ENCODE results near the gene PIGH.
A peak's percentile ranks its signal among the peaks of the same experiment; 100 is the strongest.

The PIGH gene

DNA sequence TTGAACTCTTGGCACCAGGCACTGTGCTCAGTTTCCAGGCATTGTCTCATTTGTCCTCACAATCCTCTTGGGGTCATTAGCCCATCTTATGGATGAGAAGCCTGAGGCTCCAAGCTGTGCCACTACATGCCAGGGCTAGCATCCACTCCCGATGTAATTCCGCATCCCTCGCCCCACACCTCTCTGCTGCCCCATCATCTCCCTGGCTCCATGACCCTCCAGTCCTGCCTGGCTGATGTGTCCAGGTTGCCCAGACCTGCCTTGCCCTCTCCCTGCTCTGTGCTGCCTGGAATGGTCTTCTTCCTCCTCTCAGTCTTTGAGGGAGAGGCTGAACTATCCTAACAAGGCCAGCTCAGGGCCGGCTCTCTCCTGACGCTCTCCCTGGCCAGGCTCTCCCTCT lies 27.5 kb downstream of the PIGH start:
- FAIRE-seq = no peak
- no peak for TF ChIP-seq POLR2A (IDR thresholded peaks at IDR 0.05; ENCODE audit: low read depth, low read length)

DNA sequence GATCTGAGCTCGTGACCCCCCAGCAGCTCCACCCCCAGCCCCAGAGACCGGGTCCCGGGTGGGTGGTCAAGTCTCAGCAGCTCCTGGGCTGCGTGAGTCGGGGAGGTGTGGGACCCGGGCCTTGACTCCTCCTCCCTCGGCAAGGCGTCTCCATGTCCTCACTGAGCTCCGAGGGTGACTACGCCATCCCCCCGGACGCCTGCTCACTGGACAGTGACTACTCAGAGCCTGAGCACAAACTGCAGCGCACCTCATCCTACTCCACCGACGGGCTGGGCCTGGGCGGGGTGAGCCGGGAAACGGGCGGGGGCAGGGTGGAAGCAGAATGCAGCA lies 28.1 kb downstream of the PIGH start:
- DNase-seq (ENCODE audit: insufficient read length) = no peak
- no peak for FAIRE-seq
- TF ChIP-seq POLR2AphosphoS5 (IDR thresholded peaks at IDR 0.05; ENCODE audit: low read depth, low read length) (no peak), TAF1 (IDR thresholded peaks at IDR 0.05; ENCODE audit: borderline replicate concordance, low read depth, low read length) (no peak), POLR2A (IDR thresholded peaks at IDR 0.05; ENCODE audit: low read depth, low read length) (no peak)

More for the DNA sequence above, 27.5 kb downstream of the PIGH start:
- DNase-seq (ENCODE audit: insufficient read length) = no peak

DNA sequence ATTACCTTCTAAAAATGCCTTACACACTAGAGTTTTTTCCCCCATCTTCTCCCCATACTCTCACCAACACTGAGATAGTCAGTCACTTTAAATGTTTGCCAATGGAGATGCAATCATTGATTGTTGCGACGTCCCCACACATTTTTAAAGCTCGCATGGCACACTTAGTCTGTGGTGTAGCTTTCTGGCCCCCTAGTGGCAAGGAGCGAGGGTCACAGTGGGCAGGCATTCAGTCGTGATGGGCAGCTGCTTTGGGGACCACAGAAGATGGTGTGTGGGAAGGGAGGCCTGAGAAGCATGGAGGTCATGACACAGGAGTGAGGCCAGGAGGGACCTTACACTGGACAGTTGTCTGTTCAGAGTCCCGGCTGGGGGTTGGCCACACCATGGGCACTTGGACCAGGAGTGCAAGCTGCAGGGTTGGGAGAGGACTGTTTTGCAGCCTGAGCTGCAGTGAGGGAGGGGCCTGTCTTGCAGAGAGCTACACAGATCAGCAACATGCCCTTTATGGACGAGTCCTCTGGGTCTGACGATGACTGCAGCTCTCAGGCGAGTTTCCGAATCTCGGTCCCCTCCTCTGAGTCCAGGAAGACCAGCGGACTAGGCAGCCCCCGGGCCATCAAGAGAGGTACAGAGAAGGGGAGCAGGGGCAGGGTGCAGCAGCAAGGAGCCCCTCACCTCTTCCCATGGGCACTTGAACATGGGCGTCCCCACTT lies 28.6 kb downstream of the PIGH start:
- FAIRE-seq (peak; percentile 91), DNase-seq (ENCODE audit: insufficient read length) (peak; percentile 62)
- no peak for TF ChIP-seq POLR2A (IDR thresholded peaks at IDR 0.05; ENCODE audit: low read depth, low read length)
- no peak for TF ChIP-seq TAF1 (IDR thresholded peaks at IDR 0.05; ENCODE audit: borderline replicate concordance, low read depth, low read length)
- no peak for TF ChIP-seq POLR2AphosphoS5 (IDR thresholded peaks at IDR 0.05; ENCODE audit: low read depth, low read length)

DNA sequence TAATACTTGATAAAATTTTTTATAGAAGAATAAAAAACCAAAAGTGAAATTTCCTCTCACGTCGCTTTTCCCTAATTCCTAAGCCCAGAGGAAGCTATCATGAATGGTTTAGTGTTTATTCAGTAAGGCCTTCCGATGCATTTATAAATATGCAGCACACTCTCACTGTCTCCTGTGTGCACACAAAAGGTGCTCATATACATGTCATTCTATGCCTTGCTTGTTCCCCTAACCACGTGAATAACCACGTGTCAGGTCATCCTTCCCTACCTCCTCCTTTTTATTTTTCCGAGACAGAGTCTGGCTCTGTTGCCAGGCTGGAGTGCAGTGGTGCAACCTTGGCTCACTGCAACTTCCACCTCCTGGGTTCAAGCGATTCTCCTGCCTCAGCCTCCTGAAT lies 29.6 kb downstream of the PIGH start:
- no peak for TF ChIP-seq TAF1 (IDR thresholded peaks at IDR 0.05; ENCODE audit: borderline replicate concordance, low read depth, low read length)
- no peak for TF ChIP-seq POLR2AphosphoS5 (IDR thresholded peaks at IDR 0.05; ENCODE audit: low read depth, low read length)
- TF ChIP-seq POLR2A (IDR thresholded peaks at IDR 0.05; ENCODE audit: low read depth, low read length) = no peak
- FAIRE-seq (no peak), DNase-seq (ENCODE audit: insufficient read length) (no peak)

DNA sequence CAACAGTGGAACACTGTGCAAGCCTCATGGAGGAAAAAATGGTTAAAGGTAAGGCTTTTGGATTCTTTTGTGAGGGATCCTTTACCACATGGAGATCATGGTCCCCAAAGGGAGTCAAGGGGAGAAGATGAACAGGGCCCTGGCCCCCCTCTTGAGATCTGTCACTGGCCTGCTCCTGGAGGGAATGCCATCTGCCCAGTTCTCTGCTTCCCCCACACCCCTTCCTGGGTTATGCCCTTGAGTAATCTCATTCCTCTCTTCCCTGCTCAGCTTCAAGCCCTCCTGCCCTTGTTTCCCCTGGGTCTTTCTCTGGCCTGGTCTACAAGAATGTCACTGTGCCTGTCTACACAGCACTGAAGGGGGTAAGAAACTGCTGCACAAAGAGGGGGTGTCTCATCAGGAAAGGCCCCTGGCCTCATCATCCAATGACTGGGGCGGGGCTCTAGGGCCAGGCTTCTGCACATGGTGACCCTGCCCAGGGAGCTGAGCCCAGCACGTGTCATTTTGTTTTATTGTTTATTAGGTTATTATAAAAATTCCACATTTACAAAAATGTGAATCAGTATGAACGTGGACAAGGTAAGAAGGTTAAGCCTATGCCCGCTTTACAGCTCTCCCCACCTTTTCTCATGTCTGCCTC lies 30.3 kb downstream of the PIGH start:
- TF ChIP-seq TAF1 (IDR thresholded peaks at IDR 0.05; ENCODE audit: borderline replicate concordance, low read depth, low read length) = no peak
- no peak for TF ChIP-seq POLR2A (IDR thresholded peaks at IDR 0.05; ENCODE audit: low read depth, low read length)
- TF ChIP-seq POLR2AphosphoS5 (IDR thresholded peaks at IDR 0.05; ENCODE audit: low read depth, low read length) = no peak
- DNase-seq (ENCODE audit: insufficient read length) = no peak
- no peak for FAIRE-seq

DNA sequence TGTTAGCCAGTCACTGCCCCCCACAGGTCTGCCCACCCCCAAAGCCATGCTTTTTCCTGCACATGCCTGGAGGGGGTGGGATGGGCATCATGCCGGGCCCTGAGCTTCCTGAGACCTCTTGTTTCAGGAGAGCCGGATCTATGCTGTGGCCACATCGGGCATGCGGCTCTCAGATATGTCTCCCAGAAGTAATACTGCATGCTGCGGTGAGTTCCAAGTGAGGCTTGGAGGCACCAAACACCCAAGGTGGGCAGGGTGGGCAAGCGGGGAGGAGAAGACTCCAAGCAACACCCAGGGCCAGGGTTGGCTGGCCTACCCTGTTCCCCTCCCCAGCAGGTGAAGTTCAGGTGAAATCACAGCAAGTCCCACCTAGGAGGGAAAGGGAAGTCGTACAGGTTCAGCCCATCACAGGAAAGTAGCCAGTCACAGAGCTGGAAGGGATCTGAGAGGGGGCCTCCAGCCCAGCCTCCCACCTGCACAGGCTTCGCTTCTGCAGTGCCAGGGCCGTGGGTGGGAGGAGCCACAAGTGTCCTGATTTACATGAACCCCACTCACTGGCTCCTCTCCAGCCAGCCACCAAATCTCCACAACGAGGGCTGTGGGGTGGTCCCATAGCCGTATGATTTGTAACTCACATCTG lies 30.9 kb downstream of the PIGH start:
- FAIRE-seq (no peak), DNase-seq (ENCODE audit: insufficient read length) (no peak)
- TF ChIP-seq POLR2A (IDR thresholded peaks at IDR 0.05; ENCODE audit: low read depth, low read length) = no peak
- TF ChIP-seq POLR2AphosphoS5 (IDR thresholded peaks at IDR 0.05; ENCODE audit: low read depth, low read length) = no peak
- TF ChIP-seq TAF1 (IDR thresholded peaks at IDR 0.05; ENCODE audit: borderline replicate concordance, low read depth, low read length) = no peak

DNA sequence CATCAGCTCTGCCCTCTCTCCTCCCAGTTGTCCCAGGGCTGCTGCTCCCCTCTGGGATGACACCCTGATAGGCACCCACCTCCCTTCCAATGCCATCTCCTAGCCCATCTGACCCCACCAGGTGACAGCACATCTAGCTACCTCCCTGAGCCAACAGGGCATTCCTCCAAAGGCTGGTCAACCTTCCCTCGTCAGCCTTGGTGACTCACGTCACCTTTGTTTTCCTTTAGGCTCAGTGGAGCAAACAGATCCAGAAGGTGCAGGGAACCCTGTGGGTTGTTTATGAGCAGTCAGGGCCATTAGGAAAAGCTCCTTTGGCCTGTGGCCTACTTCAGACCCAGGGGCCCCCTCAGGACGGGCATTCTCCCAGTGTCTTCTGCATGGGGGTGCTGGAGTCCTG lies 32.4 kb downstream of the PIGH start:
- DNase-seq (ENCODE audit: insufficient read length) = no peak
- no peak for FAIRE-seq
- TF ChIP-seq TAF1 (IDR thresholded peaks at IDR 0.05; ENCODE audit: borderline replicate concordance, low read depth, low read length) = no peak
- no peak for TF ChIP-seq POLR2A (IDR thresholded peaks at IDR 0.05; ENCODE audit: low read depth, low read length)
- TF ChIP-seq POLR2AphosphoS5 (IDR thresholded peaks at IDR 0.05; ENCODE audit: low read depth, low read length) = no peak

DNA sequence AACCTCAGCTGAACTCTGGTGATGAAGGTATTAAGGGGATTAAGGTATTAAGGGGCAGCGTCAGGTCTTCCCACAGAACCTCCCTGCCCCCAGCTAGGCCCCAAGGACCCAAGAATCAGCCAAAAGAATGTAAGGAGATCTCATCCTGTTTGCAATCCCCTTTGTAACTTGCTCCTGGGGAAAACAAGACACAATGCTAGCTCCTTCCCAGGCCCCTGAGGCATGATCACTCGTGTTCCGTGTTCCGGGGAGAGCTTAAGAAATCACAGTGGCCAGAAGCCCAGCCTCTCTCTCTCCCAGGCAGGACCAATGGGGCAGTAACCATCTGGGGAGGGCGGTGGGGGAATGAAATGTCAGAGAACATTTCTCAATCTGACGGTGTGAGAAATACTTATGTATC lies 33.2 kb downstream of the PIGH start:
- DNase-seq (ENCODE audit: insufficient read length) (no peak), FAIRE-seq (no peak)
- TF ChIP-seq TAF1 (IDR thresholded peaks at IDR 0.05; ENCODE audit: borderline replicate concordance, low read depth, low read length) (no peak), POLR2A (IDR thresholded peaks at IDR 0.05; ENCODE audit: low read depth, low read length) (no peak), POLR2AphosphoS5 (IDR thresholded peaks at IDR 0.05; ENCODE audit: low read depth, low read length) (no peak)

DNA sequence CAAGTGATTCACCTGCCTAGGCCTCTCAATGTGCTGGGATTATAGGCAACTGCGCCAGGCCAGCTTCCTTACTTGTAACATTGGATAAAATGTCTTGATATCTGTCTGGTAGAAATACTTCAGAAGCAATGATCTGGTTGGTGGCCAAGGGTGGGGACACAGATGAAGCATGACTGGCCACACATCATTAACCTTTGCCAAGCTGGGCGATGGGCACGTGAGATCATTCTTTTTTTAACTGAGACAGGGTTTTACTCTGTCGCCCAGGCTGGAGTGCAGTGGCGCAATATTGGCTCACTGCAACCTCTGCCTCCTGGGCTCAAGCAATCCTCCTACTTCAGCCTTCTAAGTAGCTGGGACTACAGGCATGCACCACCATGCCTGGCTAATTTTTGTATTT lies 35.8 kb downstream of the PIGH start:
- FAIRE-seq = no peak
- TF ChIP-seq POLR2A (IDR thresholded peaks at IDR 0.05; ENCODE audit: low read depth, low read length) (no peak), POLR2AphosphoS5 (IDR thresholded peaks at IDR 0.05; ENCODE audit: low read depth, low read length) (no peak), TAF1 (IDR thresholded peaks at IDR 0.05; ENCODE audit: borderline replicate concordance, low read depth, low read length) (no peak)
- no peak for DNase-seq (ENCODE audit: insufficient read length)

DNA sequence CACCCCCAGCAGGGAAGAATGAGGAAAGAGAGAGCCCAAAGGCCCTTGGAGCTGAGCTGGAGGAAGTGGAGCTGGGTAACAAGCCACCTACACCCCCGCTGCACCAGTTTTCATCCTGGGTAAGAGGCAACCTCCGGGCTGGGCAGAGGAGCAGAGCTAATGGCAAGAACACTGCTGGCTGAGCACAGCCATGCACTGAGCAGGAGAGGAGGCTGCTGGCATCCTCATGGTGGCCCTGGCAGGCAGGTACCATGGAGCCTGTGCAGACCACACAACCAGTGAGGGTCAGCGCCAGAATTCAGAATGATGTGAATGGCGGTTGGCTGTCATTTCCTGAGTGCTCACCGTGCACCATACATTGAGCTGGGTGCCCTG lies 37.3 kb downstream of the PIGH start:
- no peak for TF ChIP-seq POLR2A (IDR thresholded peaks at IDR 0.05; ENCODE audit: low read depth, low read length)
- TF ChIP-seq TAF1 (IDR thresholded peaks at IDR 0.05; ENCODE audit: borderline replicate concordance, low read depth, low read length) = no peak
- TF ChIP-seq POLR2AphosphoS5 (IDR thresholded peaks at IDR 0.05; ENCODE audit: low read depth, low read length) = no peak
- no peak for DNase-seq (ENCODE audit: insufficient read length)
- FAIRE-seq = no peak

DNA sequence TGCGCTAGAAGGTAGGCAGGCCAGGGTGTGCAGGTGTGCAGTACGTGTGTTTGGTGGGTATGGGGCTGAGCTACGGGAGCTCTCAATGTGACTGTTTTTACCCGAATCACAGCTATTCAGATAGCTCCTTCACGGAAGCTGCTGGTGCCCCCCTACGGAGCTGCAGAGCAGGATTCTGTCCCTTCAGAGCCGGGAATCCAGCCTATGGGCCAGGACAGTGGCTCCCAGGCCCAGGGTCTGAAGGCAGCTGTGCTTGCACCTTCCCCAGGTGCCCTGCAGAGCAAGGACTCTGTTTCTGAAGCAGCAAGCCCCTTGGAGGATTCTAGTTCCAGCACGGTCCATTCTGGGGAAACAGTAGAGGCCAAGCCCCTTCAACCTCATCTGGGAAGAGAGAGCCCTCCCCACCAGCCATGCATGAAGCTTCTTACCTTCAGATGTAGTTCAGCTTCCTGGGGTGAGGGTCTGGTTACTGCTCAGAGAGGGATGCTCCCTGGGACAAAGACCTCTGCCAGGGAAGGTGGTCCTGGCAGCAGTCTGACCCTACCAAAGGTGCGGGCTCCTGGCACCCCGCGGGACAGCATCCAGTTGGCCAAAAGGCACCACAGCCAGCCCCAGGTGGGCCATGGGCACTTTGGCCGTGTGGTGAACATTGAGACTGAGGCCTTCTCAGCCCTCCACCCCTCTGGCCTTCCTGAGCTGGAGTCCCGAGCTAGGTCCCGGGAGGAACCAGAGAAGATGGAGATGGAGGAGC lies 37.9 kb downstream of the PIGH start:
- FAIRE-seq = no peak
- DNase-seq (ENCODE audit: insufficient read length) = no peak

More for the DNA sequence above, 37.9 kb downstream of the PIGH start:
- TF ChIP-seq POLR2A (IDR thresholded peaks at IDR 0.05; ENCODE audit: low read depth, low read length) = no peak
- TF ChIP-seq POLR2AphosphoS5 (IDR thresholded peaks at IDR 0.05; ENCODE audit: low read depth, low read length) = no peak
- no peak for TF ChIP-seq TAF1 (IDR thresholded peaks at IDR 0.05; ENCODE audit: borderline replicate concordance, low read depth, low read length)

Measured in GM12892 (cell line).